Heart right ventricle (tissue), 16 donors: ENCODE results near the gene PEPD. TPM values are rescaled to one million over a fixed set of nuclear protein-coding genes. Genes with fewer than 3 reads are reported as not detected.
A peak's percentile ranks its signal among the peaks of the same experiment; 100 is the strongest.

Experiments used
- ATAC-seq, 8 donors: fragments of 200-7000 bp; cut with Tn5 transposase; one replicate each; pipeline ENCODE4 v1.9.1; 2020; ENCODE audit warnings: mild to moderate bottlenecking in 8 of 8, moderate library complexity in 8 of 8, moderate number of reproducible peaks in 1 of 8
- DNase-seq, 2 donors: peaks; one replicate each; pipeline ENCODE4 v3.0.0-alpha.2; 2020
- H3K27ac ChIP-seq, 10 donors: fragments of 200-600 bp; sonication (generic) in 2 of 10; one replicate each; pipeline versions ENCODE4 v1.5.0 to v1.8.0; 2020 to 2022; ENCODE audit warnings: mild to moderate bottlenecking in 3 of 10
- H3K27me3 ChIP-seq, 7 donors: fragments of 200-600 bp; one replicate each; pipeline ENCODE4 v1.8.0; 2021 to 2022; ENCODE audit warnings: mild to moderate bottlenecking in 2 of 7
- H3K36me3 ChIP-seq, 9 donors: fragments of 200-600 bp; sonication (generic) in 1 of 9; one replicate each; pipeline versions ENCODE4 v1.5.0 to v1.8.0; 2020 to 2022; ENCODE audit warnings: mild to moderate bottlenecking in 2 of 9
- H3K4me1 ChIP-seq, 9 donors: fragments of 200-600 bp; sonication (generic) in 1 of 9; one replicate each; pipeline versions ENCODE4 v1.5.0 to v1.8.0; 2020 to 2022; ENCODE audit warnings: mild to moderate bottlenecking in 4 of 9
- H3K4me3 ChIP-seq, 10 donors: fragments of 200-600 bp; sonication (generic) in 2 of 10; one replicate each; pipeline versions ENCODE4 v1.5.0 to v1.8.0; 2020 to 2022; ENCODE audit warnings: mild to moderate bottlenecking in 7 of 10, moderate library complexity in 2 of 10
- H3K9me3 ChIP-seq, 11 donors: fragments of 200-600 bp in 10 of 11; sonication (generic) in 2 of 11; one replicate each; pipeline versions ENCODE4 v1.5.0 to v1.8.0; 2013 to 2022; ENCODE audit warnings: mild to moderate bottlenecking in 2 of 11, control low read depth in 1 of 11, moderate library complexity in 1 of 11
- CTCF ChIP-seq, 9 donors: fragments of 200-600 bp; sonication (generic) in 2 of 9; IDR thresholded peaks; one replicate each; pipeline versions ENCODE4 v1.5.0 to v1.8.0; 2021 to 2022; ENCODE audit warnings: antibody characterized with exemption in 9 of 9, mild to moderate bottlenecking in 5 of 9, moderate library complexity in 1 of 9
- WGBS, 2 donors: extraction: QIAGEN DNeasy Blood & Tissue Kit; methylation state at CpG; one replicate each; pipeline ENCODE4 v1.1.7; 2013; ENCODE audit warnings: inconsistent platforms in 1 of 2; 5-methylcytosine and 5-hydroxymethylcytosine counted together
- intact Hi-C, 10 donors: fragments of 100-400 bp; cut with DNase I; formaldehyde crosslinking; loops; one replicate each; pipeline versions ENCODE4 v1.11.1 to v1.14.2; 2022
- polyA plus RNA-seq, 2 donors: library from polyadenylated mRNA; stranded (reverse); fragments of 200-250 nt; gene quantifications; one replicate each; pipeline ENCODE4 v1.2.3, GENCODE V29; 2013
- total RNA-seq, 10 donors: library from RNA; stranded (reverse); fragmentation: NEBNext Ultra II Directional in 3 of 10; extraction: Animal tissue kit (Norgen Biotek cat#: 25700) in 3 of 10; gene quantifications; one replicate each; pipeline versions ENCODE4 v1.2.1 to v1.2.4, GENCODE V29; 2021 to 2023
- donor health status: Arrhythmogenic right ventricular cardiomyopathy.
- donor health status: ischemic (EF 13 %, LVEDD 7.1; RV severe dilation, severe dysfunction).
- donor health status: healthy with polysubstance abuse.
- donor health status: DM: no; HTN: yes; CAD: no.
- donor health status: DM: no; HTN: no; CAD: no.
- donor health status: ischemic (EF 25% LVEDD 6.9; RV normal size, moderate dysfunction).
- donor health status: ischemic (EF 25% LVEDD 5.7; RV mildly dilated, moderate dysfunction).
- donor health status: healthy.
- donor health status: DM: yes; HTN: yes; CAD: no.
- donor health status: Ischemic cardiomyopathy.
- donor health status: ischemic (EF 35%, LVEDD 5.7; RV mildly dilated, moderate dysfunction).
- donor health status: nonischemic (EF 11% LVEDD 7.7; RV severe dilation, severe dysfunction).
- donor health status: DM: yes; HTN: yes; CAD: no.
- donor health status: PGD.
- donor health status: ischemic (EF 29% LVEDD 5.4; RV normal size, mild dysfunction).
- donor health status: nonischemic (EF 23%, LVEDD 6.1; RV moderate dilation, normal function).

Gene PEPD
- total and polyA plus RNA-seq, 12 donors: 20.4 to 47.7 (median 26.8) TPM

DNA sequence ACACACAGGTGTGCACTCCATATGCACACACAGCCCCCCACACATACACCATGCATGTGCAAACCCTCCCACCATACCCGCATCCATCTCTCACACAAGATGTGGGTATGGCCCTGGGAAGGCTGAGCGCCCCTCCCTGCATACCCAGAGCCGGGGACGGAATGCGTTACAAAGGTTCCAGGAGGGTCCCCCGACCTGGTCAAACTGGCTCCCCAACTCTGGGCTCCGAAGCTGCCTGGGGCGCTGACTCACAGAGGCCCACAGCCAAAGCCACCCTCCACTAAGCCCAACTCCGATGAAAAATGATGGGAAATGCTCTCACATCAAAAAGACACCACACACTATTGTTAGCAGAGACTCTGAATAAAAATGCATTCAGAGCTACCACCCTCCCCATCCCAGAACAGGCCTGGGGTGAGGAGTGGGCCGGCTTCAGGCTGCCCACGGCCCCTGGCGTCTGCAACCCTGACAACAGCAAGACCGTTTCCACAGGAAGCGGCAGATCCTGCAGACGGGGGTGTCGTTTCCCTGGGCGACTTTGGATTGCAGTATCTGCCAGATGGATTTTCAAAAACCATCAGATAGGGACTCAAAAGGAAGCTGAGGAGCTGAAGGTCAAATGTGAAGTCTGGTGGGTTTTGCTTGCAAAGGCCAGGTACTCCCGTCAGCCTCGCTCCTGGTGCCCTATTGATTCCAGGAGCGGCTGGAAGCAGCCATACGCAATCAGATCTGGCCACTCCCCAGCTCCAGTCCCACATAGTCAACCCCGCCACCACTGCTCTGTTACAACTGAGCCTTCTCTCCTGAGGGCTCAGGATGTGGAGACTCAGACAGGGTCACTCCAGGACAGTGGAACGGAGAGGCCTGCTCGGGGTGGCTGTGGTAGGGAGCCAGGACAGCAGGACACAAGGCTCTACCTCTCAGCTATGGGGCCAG, 14.3 kb downstream of the PEPD start:
- no peak for TF ChIP-seq CTCF (IDR thresholded peaks at IDR 0.05)
- intact Hi-C loops: no loop called here
- peaks cover 0 to 32% (median 23%) of the 10 kb centered on the region in 9 donors for H3K4me1 ChIP-seq
- no peaks in the 10 kb centered on the region for H3K9me3 ChIP-seq
- peak; percentile 46 to 76 (median 64) for ATAC-seq
- no peaks in the 10 kb centered on the region for H3K27me3 ChIP-seq
- DNase-seq: peak in 1 of 2 donors; percentile 20
- H3K36me3 ChIP-seq: peaks cover 0 to 39% (median 6%) of the 10 kb centered on the region in 9 donors
- H3K27ac ChIP-seq: peak overlapping the region in 2 of 10 donors; percentile 8 to 56
- no peak overlapping the region for H3K4me3 ChIP-seq
- whole genome bisulfite sequencing, 2 donors: 48 to 50% methylated on average over 24 of the region's 24 CpGs

DNA sequence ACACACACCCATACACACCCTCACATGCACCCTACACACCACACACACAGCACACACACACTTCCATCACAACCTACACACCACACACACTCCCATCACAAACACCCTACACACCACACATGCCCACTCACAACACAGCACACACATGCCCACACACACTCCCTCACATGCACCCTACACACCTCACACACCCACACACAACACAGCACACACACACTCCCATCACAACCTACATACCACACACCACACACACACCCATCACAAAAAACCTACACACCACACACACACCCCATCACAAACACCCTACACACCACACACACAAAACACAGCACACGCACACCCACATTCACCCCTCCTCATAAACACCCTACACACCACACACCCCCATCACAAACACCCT, 15.1 kb downstream of the PEPD start:
- intact Hi-C loops: no loop called here
- Histone ChIP-seq H3K4me3 (no peak overlapping the region), H3K27ac (no peak overlapping the region), H3K36me3 (peaks cover 0 to 31% (median under 1%) of the 10 kb centered on the region in 9 donors), H3K4me1 (peaks cover 0 to 32% (median 23%) of the 10 kb centered on the region in 9 donors), H3K9me3 (no peaks in the 10 kb centered on the region), H3K27me3 (no peaks in the 10 kb centered on the region)
- ATAC-seq (no peak), DNase-seq (no peak)
- TF ChIP-seq CTCF (IDR thresholded peaks at IDR 0.05): no peak
- 100% methylated on average over 1 of the region's 1 CpG for WGBS, 2 donors

GRCh38 chr19:33505823-33506222, 15.8 kb downstream of the PEPD start:
- TF ChIP-seq CTCF (IDR thresholded peaks at IDR 0.05): no peak
- WGBS, 2 donors: 100% methylated on average over 1 of the region's 1 CpG
- intact Hi-C loops: no loop called here

GRCh38 chr19:33505148-33505547, 16.4 kb downstream of the PEPD start:
- DNase-seq (no peak), ATAC-seq (no peak)
- no peak for TF ChIP-seq CTCF (IDR thresholded peaks at IDR 0.05)
- H3K4me3 ChIP-seq: no peak overlapping the region
- no peaks in the 10 kb centered on the region for H3K9me3 ChIP-seq
- H3K36me3 ChIP-seq: peaks cover 0 to 29% (median 4%) of the 10 kb centered on the region in 9 donors
- intact Hi-C loops: no loop called here
- no peaks in the 10 kb centered on the region for H3K27me3 ChIP-seq
- WGBS, 2 donors: 92% methylated on average over 16 of the region's 16 CpGs
- no peak overlapping the region for H3K27ac ChIP-seq
- H3K4me1 ChIP-seq: peaks cover 0 to 32% (median 23%) of the 10 kb centered on the region in 9 donors

More at GRCh38 chr19:33505823-33506222, 15.8 kb downstream of the PEPD start:
- Histone ChIP-seq H3K9me3 (no peaks in the 10 kb centered on the region), H3K27ac (no peak overlapping the region), H3K27me3 (no peaks in the 10 kb centered on the region), H3K4me1 (peaks cover 0 to 32% (median 23%) of the 10 kb centered on the region in 9 donors), H3K4me3 (no peak overlapping the region), H3K36me3 (peaks cover 0 to 29% (median 3%) of the 10 kb centered on the region in 9 donors)
- no peak for ATAC-seq
- no peak for DNase-seq
